Measurements from ENCODE around the gene HOXB3.
A peak's percentile ranks its signal among the peaks of the same experiment; 100 is the strongest.

Gene HOXB3

GRCh38 chr17:48528936-48529682 lies 60.9 kb downstream of the HOXB3 start:
- Mint-ChIP-seq H3K4me3 (no peak overlapping the region), H3K27ac (no peak overlapping the region), H3K4me1 (ENCODE audit: low read depth) (peaks cover 5% of the 10 kb centered on the region), H3K36me3 (ENCODE audit: low read depth) (no peaks in the 10 kb centered on the region), H3K9me3 (no peaks in the 10 kb centered on the region), H3K27me3 (peaks cover 38% of the 10 kb centered on the region)
- DNase-seq, result no peak

GRCh38 chr17:48528153-48528935 lies 61.7 kb downstream of the HOXB3 start:
- no peaks in the 10 kb centered on the region for H3K36me3 Mint-ChIP-seq (ENCODE audit: low read depth)
- peaks cover 45% of the 10 kb centered on the region for H3K27me3 Mint-ChIP-seq
- H3K4me3 Mint-ChIP-seq, result no peak overlapping the region
- no peak overlapping the region for H3K27ac Mint-ChIP-seq
- H3K4me1 Mint-ChIP-seq (ENCODE audit: low read depth), result peaks cover 5% of the 10 kb centered on the region
- no peak for DNase-seq
- H3K9me3 Mint-ChIP-seq, result no peaks in the 10 kb centered on the region

GRCh38 chr17:48527547-48527932 lies 62.5 kb downstream of the HOXB3 start:
- no peaks in the 10 kb centered on the region for H3K9me3 Mint-ChIP-seq
- H3K27me3 Mint-ChIP-seq, result peaks cover 52% of the 10 kb centered on the region
- H3K4me3 Mint-ChIP-seq, result no peak overlapping the region
- peaks cover 5% of the 10 kb centered on the region for H3K4me1 Mint-ChIP-seq (ENCODE audit: low read depth)
- H3K27ac Mint-ChIP-seq, result no peak overlapping the region
- no peaks in the 10 kb centered on the region for H3K36me3 Mint-ChIP-seq (ENCODE audit: low read depth)
- DNase-seq, result no peak

GRCh38 chr17:48526608-48527546 lies 63.2 kb downstream of the HOXB3 start:
- peaks cover 5% of the 10 kb centered on the region for H3K4me1 Mint-ChIP-seq (ENCODE audit: low read depth)
- H3K4me3 Mint-ChIP-seq, result no peak overlapping the region
- no peaks in the 10 kb centered on the region for H3K9me3 Mint-ChIP-seq
- no peaks in the 10 kb centered on the region for H3K36me3 Mint-ChIP-seq (ENCODE audit: low read depth)
- DNase-seq, result no peak
- H3K27ac Mint-ChIP-seq, result no peak overlapping the region
- H3K27me3 Mint-ChIP-seq, result peaks cover 58% of the 10 kb centered on the region

- Mint-ChIP-seq H3K4me1 (ENCODE audit: low read depth) (peaks cover 5% of the 10 kb centered on the region), H3K9me3 (no peaks in the 10 kb centered on the region), H3K27me3 (peaks cover 68% of the 10 kb centered on the region), H3K4me3 (no peak overlapping the region), H3K36me3 (ENCODE audit: low read depth) (no peaks in the 10 kb centered on the region), H3K27ac (no peak overlapping the region)
- DNase-seq, result no peak
These were observed 67.0 kb downstream of the HOXB3 start for GRCh38 chr17:48523010-48523409.

DNA sequence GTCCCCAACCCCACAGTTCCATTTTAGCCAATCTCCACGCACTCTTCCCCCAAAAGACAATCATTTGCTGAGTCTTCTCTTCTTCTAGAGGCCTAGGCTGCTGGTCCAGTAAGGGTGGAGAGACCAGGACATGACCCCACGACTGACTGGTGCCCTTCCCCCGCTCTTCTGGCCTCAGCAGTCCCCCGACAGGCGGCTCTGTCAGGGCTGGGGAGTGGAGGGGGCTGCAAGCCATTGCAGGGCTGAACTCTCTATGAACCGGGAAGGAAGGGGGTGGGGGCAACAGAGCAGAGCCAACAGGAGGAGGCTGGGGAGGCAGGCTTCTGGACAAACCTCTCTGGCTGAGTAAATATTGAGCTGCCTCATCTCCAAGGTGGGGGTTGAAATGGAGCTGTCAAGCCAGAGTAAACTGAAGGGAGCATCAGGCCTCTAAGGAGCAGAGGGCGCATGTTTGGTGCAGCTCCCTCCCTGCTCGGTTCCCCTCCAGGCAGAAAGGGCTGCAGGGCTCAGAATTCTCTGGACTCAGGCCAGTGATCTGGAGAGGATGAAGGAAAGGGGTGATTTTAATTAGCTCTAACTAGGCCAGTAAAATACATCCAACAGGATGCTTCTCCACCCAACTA lies 67.9 kb downstream of the HOXB3 start:
- H3K36me3 Mint-ChIP-seq (ENCODE audit: low read depth), result no peaks in the 10 kb centered on the region
- H3K4me3 Mint-ChIP-seq, result no peak overlapping the region
- peaks cover 64% of the 10 kb centered on the region for H3K27me3 Mint-ChIP-seq
- DNase-seq, result no peak
- no peak overlapping the region for H3K27ac Mint-ChIP-seq
- no peaks in the 10 kb centered on the region for H3K9me3 Mint-ChIP-seq
- peaks cover 3% of the 10 kb centered on the region for H3K4me1 Mint-ChIP-seq (ENCODE audit: low read depth)

- Mint-ChIP-seq H3K4me3 (no peak overlapping the region), H3K9me3 (no peaks in the 10 kb centered on the region), H3K4me1 (ENCODE audit: low read depth) (no peaks in the 10 kb centered on the region), H3K36me3 (ENCODE audit: low read depth) (no peaks in the 10 kb centered on the region), H3K27ac (no peak overlapping the region), H3K27me3 (peaks cover 59% of the 10 kb centered on the region)
- no peak for DNase-seq
These were observed 69.4 kb downstream of the HOXB3 start for GRCh38 chr17:48520631-48521079.

DNA sequence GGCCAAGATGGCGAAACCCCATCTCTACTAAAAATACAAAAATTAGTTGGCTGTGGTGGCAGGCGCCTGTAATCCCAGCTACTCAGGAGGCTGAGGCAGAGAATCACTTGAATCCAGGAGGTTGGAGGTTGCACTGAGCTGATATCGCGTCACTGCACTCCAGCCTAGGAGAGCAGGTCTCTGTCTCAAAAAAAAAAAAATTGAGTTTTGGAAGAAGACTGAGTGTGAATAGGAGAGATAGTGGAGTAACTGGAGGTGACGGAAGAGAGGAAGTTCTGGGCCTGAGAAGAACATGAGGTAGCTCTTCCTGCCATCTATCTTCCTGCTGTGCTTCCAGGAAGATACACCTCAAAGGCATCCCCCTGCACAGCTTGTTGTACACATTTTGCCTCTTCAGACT lies 70.6 kb downstream of the HOXB3 start:
- DNase-seq, result no peak
- Mint-ChIP-seq H3K9me3 (no peaks in the 10 kb centered on the region), H3K27me3 (peaks cover 61% of the 10 kb centered on the region), H3K36me3 (ENCODE audit: low read depth) (no peaks in the 10 kb centered on the region), H3K4me1 (ENCODE audit: low read depth) (peaks cover 3% of the 10 kb centered on the region), H3K27ac (no peak overlapping the region), H3K4me3 (no peak overlapping the region)

DNA sequence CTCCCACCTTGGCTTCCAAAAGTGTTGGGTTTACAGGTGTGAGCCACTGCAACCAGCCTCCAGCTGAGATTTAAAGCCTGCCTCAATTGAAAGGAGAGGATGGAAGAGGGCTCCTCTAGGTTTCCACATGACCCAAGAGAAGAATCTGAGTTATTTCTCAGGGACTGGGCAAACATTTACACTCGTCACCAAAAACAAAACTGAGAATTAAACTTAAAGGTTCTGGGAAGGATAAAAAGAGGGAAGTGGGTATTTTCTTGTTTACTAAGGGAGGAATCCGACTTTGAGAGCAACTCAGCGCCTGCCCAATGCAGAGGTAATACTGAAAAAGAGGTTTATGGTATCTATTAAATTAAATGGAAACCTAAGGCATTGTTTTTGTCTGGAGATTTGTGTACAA lies 72.6 kb downstream of the HOXB3 start:
- Mint-ChIP-seq H3K9me3 (no peaks in the 10 kb centered on the region), H3K4me3 (no peak overlapping the region), H3K36me3 (ENCODE audit: low read depth) (no peaks in the 10 kb centered on the region), H3K27ac (no peak overlapping the region), H3K4me1 (ENCODE audit: low read depth) (peaks cover 19% of the 10 kb centered on the region), H3K27me3 (peaks cover 55% of the 10 kb centered on the region)
- no peak for DNase-seq

- no peak for DNase-seq
- no peaks in the 10 kb centered on the region for H3K36me3 Mint-ChIP-seq (ENCODE audit: low read depth)
- no peaks in the 10 kb centered on the region for H3K9me3 Mint-ChIP-seq
- peaks cover 27% of the 10 kb centered on the region for H3K4me1 Mint-ChIP-seq (ENCODE audit: low read depth)
- no peak overlapping the region for H3K4me3 Mint-ChIP-seq
- H3K27ac Mint-ChIP-seq, result no peak overlapping the region
- H3K27me3 Mint-ChIP-seq, result peaks cover 51% of the 10 kb centered on the region
These were observed 73.8 kb downstream of the HOXB3 start for GRCh38 chr17:48515925-48516900.

- no peaks in the 10 kb centered on the region for H3K9me3 Mint-ChIP-seq
- no peaks in the 10 kb centered on the region for H3K36me3 Mint-ChIP-seq (ENCODE audit: low read depth)
- no peak for DNase-seq
- no peak overlapping the region for H3K4me3 Mint-ChIP-seq
- H3K27me3 Mint-ChIP-seq, result peaks cover 36% of the 10 kb centered on the region
- peaks cover 37% of the 10 kb centered on the region for H3K4me1 Mint-ChIP-seq (ENCODE audit: low read depth)
- no peak overlapping the region for H3K27ac Mint-ChIP-seq
These were observed 75.6 kb downstream of the HOXB3 start for GRCh38 chr17:48514477-48514876.

DNA sequence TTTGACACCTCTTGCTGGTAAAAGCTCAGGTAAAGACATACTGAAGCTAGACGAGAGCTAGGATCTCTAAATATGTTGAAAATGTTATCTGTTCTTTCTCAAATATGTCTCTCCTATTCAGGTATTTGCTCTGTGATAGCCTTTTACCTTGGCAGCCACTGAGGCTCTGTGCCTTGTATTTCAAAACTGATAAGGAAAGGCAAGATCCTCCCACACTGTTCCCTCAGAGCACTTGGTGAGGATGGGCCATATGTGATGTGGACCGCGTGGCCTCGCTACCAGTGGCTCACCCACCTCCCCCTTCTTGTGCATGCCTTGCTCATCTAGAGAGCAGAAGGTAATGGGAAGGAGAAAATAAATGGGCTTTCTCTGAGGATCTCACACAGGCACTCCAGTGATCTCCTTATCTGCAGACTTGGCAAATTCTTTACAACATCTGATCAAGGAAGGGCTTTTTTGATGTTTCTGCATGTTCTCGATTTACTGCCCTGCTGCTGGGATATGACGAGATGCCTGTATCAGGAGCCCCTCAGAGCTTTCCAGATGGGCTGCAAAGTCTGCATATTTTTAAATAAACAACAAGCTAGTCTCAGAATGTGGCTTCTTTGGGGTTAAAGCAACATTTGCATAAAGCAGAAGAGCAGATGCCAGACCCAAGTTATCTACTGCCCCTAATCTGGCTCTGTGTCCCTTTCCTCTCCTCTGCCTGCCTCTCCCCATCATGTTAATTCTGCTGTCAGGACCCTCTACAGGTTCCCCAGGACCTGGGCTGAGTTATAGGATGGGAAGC lies 76.2 kb downstream of the HOXB3 start:
- DNase-seq, result no peak
- H3K9me3 Mint-ChIP-seq, result no peaks in the 10 kb centered on the region
- peaks cover 35% of the 10 kb centered on the region for H3K27me3 Mint-ChIP-seq
- no peak overlapping the region for H3K27ac Mint-ChIP-seq
- H3K4me1 Mint-ChIP-seq (ENCODE audit: low read depth), result peaks cover 37% of the 10 kb centered on the region
- no peaks in the 10 kb centered on the region for H3K36me3 Mint-ChIP-seq (ENCODE audit: low read depth)
- H3K4me3 Mint-ChIP-seq, result no peak overlapping the region

- H3K4me3 Mint-ChIP-seq, result peak overlapping the region; percentile 11
- H3K9me3 Mint-ChIP-seq, result no peaks in the 10 kb centered on the region
- H3K4me1 Mint-ChIP-seq (ENCODE audit: low read depth), result peaks cover 37% of the 10 kb centered on the region
- no peak overlapping the region for H3K27ac Mint-ChIP-seq
- DNase-seq, result no peak
- H3K36me3 Mint-ChIP-seq (ENCODE audit: low read depth), result no peaks in the 10 kb centered on the region
- H3K27me3 Mint-ChIP-seq, result peaks cover 39% of the 10 kb centered on the region
These were observed 76.9 kb downstream of the HOXB3 start for GRCh38 chr17:48513097-48513496.
